ENCODE data around the gene CENPA. TPM values are rescaled to one million over a fixed set of nuclear protein-coding genes. Genes with fewer than 3 reads are reported as not detected.

CENPA gene
- total and polyA plus RNA-seq, 2 donors (not counting 1 experiment from before 2014, with no cell fraction given): 6.1 to 9.7 TPM

GRCh38 chr2:26816893-26817292 is 31.0 kb downstream of the CENPA start:
- H3K36me3 ChIP-seq (ENCODE audit: control insufficient read depth, insufficient read depth, low read length): no peaks in the 10 kb centered on the region
- no peaks in the 10 kb centered on the region for H3K9me3 ChIP-seq (ENCODE audit: control insufficient read depth, insufficient read depth, low read depth, low read length)
- H4K20me1 ChIP-seq (ENCODE audit: control insufficient read depth, extremely low read depth, insufficient read depth, low read length): no peaks in the 10 kb centered on the region
- H3K9ac ChIP-seq (ENCODE audit: insufficient read depth, low read length): no peak overlapping the region
- no peak overlapping the region for H3K27ac ChIP-seq (ENCODE audit: insufficient read depth, low read length)
- no peak for DNase-seq (ENCODE audit: low read depth in 2 of 2)
- no peak overlapping the region for H3K4me3 ChIP-seq (replicated peaks in 1 of 4; ENCODE audit: control extremely low read depth in 1 of 4, insufficient read depth in 1 of 4, low read depth in 3 of 4, low read length in 4 of 4)
- TF ChIP-seq CTCF (conservative IDR thresholded peaks at IDR 0.05 in 1 of 2, IDR thresholded peaks at IDR 0.05 in 1 of 2; ENCODE audit: low read depth in 1 of 2, low read length in 2 of 2) (no peak), EZH2 (IDR thresholded peaks at IDR 0.05; ENCODE audit: low read length, missing control alignments) (no peak)
- H3K4me2 ChIP-seq (ENCODE audit: extremely low read depth, insufficient read depth, low read length): no peak overlapping the region
- H3K79me2 ChIP-seq (ENCODE audit: control insufficient read depth, insufficient read depth, low read length): no peaks in the 10 kb centered on the region
- H2AFZ ChIP-seq (ENCODE audit: low read length): no peak overlapping the region
- H3K27me3 ChIP-seq (ENCODE audit: control insufficient read depth, insufficient read depth, low read length): peaks cover 4% of the 10 kb centered on the region
- H3K4me1 ChIP-seq (ENCODE audit: control insufficient read depth, extremely low read depth, insufficient read depth, low read length): no peaks in the 10 kb centered on the region

- Histone ChIP-seq H3K4me2 (ENCODE audit: extremely low read depth, insufficient read depth, low read length) (no peak overlapping the region), H3K4me3 (replicated peaks in 1 of 4; ENCODE audit: control extremely low read depth in 1 of 4, insufficient read depth in 1 of 4, low read depth in 3 of 4, low read length in 4 of 4) (no peak overlapping the region), H3K27ac (ENCODE audit: insufficient read depth, low read length) (no peak overlapping the region), H3K9ac (ENCODE audit: insufficient read depth, low read length) (no peak overlapping the region), H3K79me2 (ENCODE audit: control insufficient read depth, insufficient read depth, low read length) (no peaks in the 10 kb centered on the region), H3K27me3 (ENCODE audit: control insufficient read depth, insufficient read depth, low read length) (peaks cover 4% of the 10 kb centered on the region), H4K20me1 (ENCODE audit: control insufficient read depth, extremely low read depth, insufficient read depth, low read length) (no peaks in the 10 kb centered on the region), H3K4me1 (ENCODE audit: control insufficient read depth, extremely low read depth, insufficient read depth, low read length) (no peaks in the 10 kb centered on the region), H3K36me3 (ENCODE audit: control insufficient read depth, insufficient read depth, low read length) (no peaks in the 10 kb centered on the region), H3K9me3 (ENCODE audit: control insufficient read depth, insufficient read depth, low read depth, low read length) (no peaks in the 10 kb centered on the region), H2AFZ (ENCODE audit: low read length) (no peak overlapping the region)
- DNase-seq (ENCODE audit: low read depth in 2 of 2): no peak
- no peak for TF ChIP-seq EZH2 (IDR thresholded peaks at IDR 0.05; ENCODE audit: low read length, missing control alignments)
- TF ChIP-seq CTCF (conservative IDR thresholded peaks at IDR 0.05 in 1 of 2, IDR thresholded peaks at IDR 0.05 in 1 of 2; ENCODE audit: low read depth in 1 of 2, low read length in 2 of 2): no peak
Measured at GRCh38 chr2:26818255-26818654, 32.4 kb downstream of the CENPA start.

- no peaks in the 10 kb centered on the region for H3K79me2 ChIP-seq (ENCODE audit: control insufficient read depth, insufficient read depth, low read length)
- peaks cover 4% of the 10 kb centered on the region for H3K27me3 ChIP-seq (ENCODE audit: control insufficient read depth, insufficient read depth, low read length)
- no peak overlapping the region for H2AFZ ChIP-seq (ENCODE audit: low read length)
- no peak overlapping the region for H3K9ac ChIP-seq (ENCODE audit: insufficient read depth, low read length)
- H3K36me3 ChIP-seq (ENCODE audit: control insufficient read depth, insufficient read depth, low read length): no peaks in the 10 kb centered on the region
- TF ChIP-seq CTCF (conservative IDR thresholded peaks at IDR 0.05 in 1 of 2, IDR thresholded peaks at IDR 0.05 in 1 of 2; ENCODE audit: low read depth in 1 of 2, low read length in 2 of 2): no peak
- TF ChIP-seq EZH2 (IDR thresholded peaks at IDR 0.05; ENCODE audit: low read length, missing control alignments): no peak
- DNase-seq (ENCODE audit: low read depth in 2 of 2): no peak
- no peak overlapping the region for H3K4me3 ChIP-seq (replicated peaks in 1 of 4; ENCODE audit: control extremely low read depth in 1 of 4, insufficient read depth in 1 of 4, low read depth in 3 of 4, low read length in 4 of 4)
- no peak overlapping the region for H3K4me2 ChIP-seq (ENCODE audit: extremely low read depth, insufficient read depth, low read length)
- H3K9me3 ChIP-seq (ENCODE audit: control insufficient read depth, insufficient read depth, low read depth, low read length): no peaks in the 10 kb centered on the region
- no peak overlapping the region for H3K27ac ChIP-seq (ENCODE audit: insufficient read depth, low read length)
- H4K20me1 ChIP-seq (ENCODE audit: control insufficient read depth, extremely low read depth, insufficient read depth, low read length): no peaks in the 10 kb centered on the region
- H3K4me1 ChIP-seq (ENCODE audit: control insufficient read depth, extremely low read depth, insufficient read depth, low read length): no peaks in the 10 kb centered on the region
Measured at GRCh38 chr2:26818972-26819371, 33.1 kb downstream of the CENPA start.

Measured in fibroblast of lung (primary cell).